ENCODE results near the gene SFT2D3.

The SFT2D3 gene

GRCh38 chr2:127683056-127683455 is 18.2 kb upstream of the SFT2D3 start:
- no peak for DNase-seq

GRCh38 chr2:127683757-127684156 is 17.5 kb upstream of the SFT2D3 start:
- DNase-seq: no peak

- no peak for DNase-seq
Measured at GRCh38 chr2:127685410-127686080, 15.8 kb upstream of the SFT2D3 start.

GRCh38 chr2:127688405-127688804 is 12.9 kb upstream of the SFT2D3 start:
- no peak for DNase-seq

- DNase-seq: no peak
Measured at GRCh38 chr2:127690696-127691095, 10.6 kb upstream of the SFT2D3 start.

GRCh38 chr2:127694986-127695385 is 6.3 kb upstream of the SFT2D3 start:
- DNase-seq: no peak

GRCh38 chr2:127695491-127696472 is 5.5 kb upstream of the SFT2D3 start:
- DNase-seq: peak in 1 of 2 donors; percentile 59

- no peak for DNase-seq
Measured at GRCh38 chr2:127697482-127698180, 3.7 kb upstream of the SFT2D3 start.

GRCh38 chr2:127698553-127699355 is 2.5 kb upstream of the SFT2D3 start:
- DNase-seq: no peak

GRCh38 chr2:127700527-127701192 is 637 bp upstream of the SFT2D3 start:
- peak; percentile 38 to 87 for DNase-seq

GRCh38 chr2:127701651-127702394 is 526 bp downstream of the SFT2D3 start:
- peak; percentile 82 to 85 for DNase-seq

- DNase-seq: no peak
Measured at GRCh38 chr2:127702395-127703009, 1.2 kb downstream of the SFT2D3 start.

- DNase-seq: no peak
Measured at GRCh38 chr2:127703282-127703681, 2.0 kb downstream of the SFT2D3 start.

- DNase-seq: no peak
Measured at GRCh38 chr2:127704641-127705390, 3.5 kb downstream of the SFT2D3 start.

- DNase-seq: no peak
Measured at GRCh38 chr2:127705391-127706065, 4.2 kb downstream of the SFT2D3 start.

- no peak for DNase-seq
Measured at GRCh38 chr2:127706215-127706990, 5.1 kb downstream of the SFT2D3 start.

- DNase-seq: no peak
Measured at GRCh38 chr2:127707890-127708648, 6.8 kb downstream of the SFT2D3 start.

GRCh38 chr2:127709336-127709735 is 8.0 kb downstream of the SFT2D3 start:
- DNase-seq: no peak

Data from CD4-positive, alpha-beta T cell treated with Interleukin-1 beta for 1 hour (primary cell).